Loucy (cell line): ENCODE measurements around the gene SRGAP1.

ENCODE experiments used
- H2AFZ ChIP-seq: fragments of 200-600 bp; sonication (generic); 2 replicates; pipeline ENCODE4 v1.6.0; 2016; ENCODE audit warnings: antibody characterized with exemption, mild to moderate bottlenecking, low read length, moderate library complexity
- H3F3A ChIP-seq: fragments of 200-600 bp; 2 replicates; pipeline ENCODE4 v1.6.0; 2016; ENCODE audit warnings: antibody characterized with exemption, low read depth, mild to moderate bottlenecking
- H3K27me3 ChIP-seq: fragments of 200-600 bp; sonication (generic); 2 replicates; pipeline ENCODE4 v1.6.1; 2014; ENCODE audit warnings: low read length, mild to moderate bottlenecking; ENCODE audit not compliant: insufficient read depth, poor library complexity, severe bottlenecking
- H3K36me3 ChIP-seq: fragments of 200-600 bp; sonication (generic); 2 replicates; pipeline ENCODE4 v1.6.1; 2016; ENCODE audit warnings: low read length; ENCODE audit not compliant: insufficient read depth
- H3K4me1 ChIP-seq: fragments of 200-600 bp; sonication (generic); 2 replicates; pipeline ENCODE4 v1.5.1; 2014; ENCODE audit warnings: low read length, mild to moderate bottlenecking; ENCODE audit not compliant: insufficient read depth, poor library complexity, severe bottlenecking
- H3K4me2 ChIP-seq: fragments of 200-600 bp; sonication (generic); 2 replicates; pipeline ENCODE4 v1.6.0; 2014; ENCODE audit warnings: antibody characterized with exemption, low read length, low read depth, mild to moderate bottlenecking; ENCODE audit not compliant: poor library complexity, severe bottlenecking
- H3K4me3 ChIP-seq: fragments of 200-600 bp; sonication (generic); 2 replicates; pipeline ENCODE4 v1.5.1; 2014; ENCODE audit warnings: low read length, mild to moderate bottlenecking, mixed read lengths; ENCODE audit not compliant: poor library complexity, severe bottlenecking
- H3K79me2 ChIP-seq: fragments of 200-600 bp; sonication (generic); 2 replicates; pipeline ENCODE4 v1.6.1; 2014; ENCODE audit warnings: low read length; ENCODE audit not compliant: insufficient read depth
- H3K9ac ChIP-seq: fragments of 200-600 bp; sonication (generic); 2 replicates; pipeline ENCODE4 v1.6.0; 2014; ENCODE audit warnings: mild to moderate bottlenecking, low read depth, low read length, moderate library complexity; ENCODE audit not compliant: poor library complexity, severe bottlenecking
- H3K9me2 ChIP-seq: fragments of 200-600 bp; sonication (generic); replicated peaks from 2 replicates; pipeline ENCODE4 v1.6.1; 2016; ENCODE audit warnings: low read depth, low read length, mixed read lengths
- H3K9me3 ChIP-seq: fragments of 200-600 bp; sonication (generic); 2 replicates; pipeline ENCODE4 v1.6.1; 2014; ENCODE audit warnings: mild to moderate bottlenecking, antibody characterized with exemption, low read length, low read depth; ENCODE audit not compliant: insufficient read depth
- H4K20me1 ChIP-seq: fragments of 200-600 bp; sonication (generic); 2 replicates; pipeline ENCODE4 v1.6.0; 2014; ENCODE audit warnings: antibody characterized with exemption, low read length, mild to moderate bottlenecking; ENCODE audit not compliant: insufficient read depth, poor library complexity, severe bottlenecking
- CTCF ChIP-seq: fragments of 200-600 bp; sonication (generic); conservative IDR thresholded peaks from 2 replicates; pipeline ENCODE4 v1.5.1; 2014; ENCODE audit warnings: mild to moderate bottlenecking, antibody characterized with exemption, low read length
- EZH2phosphoT487 ChIP-seq: fragments of 200-600 bp; IDR thresholded peaks from 2 replicates; pipeline ENCODE4 v1.6.1; 2018; ENCODE audit warnings: antibody characterized with exemption, mild to moderate bottlenecking, moderate library complexity, borderline replicate concordance

The SRGAP1 gene

GRCh38 chr12:63869656-63870055 lies 25.2 kb downstream of the SRGAP1 start:
- Histone ChIP-seq H3K9me2 (no peaks in the 10 kb centered on the region), H4K20me1 (no peaks in the 10 kb centered on the region), H3K9ac (no peak overlapping the region), H3K79me2 (no peaks in the 10 kb centered on the region), H3K27me3 (no peaks in the 10 kb centered on the region), H3K9me3 (no peaks in the 10 kb centered on the region), H3F3A (no peaks in the 10 kb centered on the region), H2AFZ (no peak overlapping the region), H3K4me3 (no peak overlapping the region), H3K4me2 (no peak overlapping the region), H3K4me1 (no peaks in the 10 kb centered on the region), H3K36me3 (no peaks in the 10 kb centered on the region)
- TF ChIP-seq EZH2phosphoT487 (no peak), CTCF (no peak)

DNA sequence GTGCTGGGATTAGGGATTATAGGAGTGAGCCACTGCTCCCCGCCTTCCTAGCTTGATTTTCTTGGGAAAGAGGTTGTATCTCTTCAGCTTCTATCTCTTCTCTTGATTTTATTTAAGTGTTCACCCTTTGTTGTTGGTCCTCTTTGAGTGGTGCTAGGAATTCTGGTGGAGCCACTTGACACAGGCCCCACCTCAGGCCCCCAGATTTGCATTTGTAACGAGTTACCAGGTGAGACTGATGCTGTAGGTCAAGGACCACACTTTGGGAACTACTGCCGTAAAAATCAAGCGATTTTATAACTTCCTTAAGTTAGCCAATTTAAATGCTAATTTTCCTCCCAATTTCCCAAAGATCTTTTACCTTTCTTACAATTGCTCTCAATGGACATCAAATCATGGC lies 26.3 kb downstream of the SRGAP1 start:
- Histone ChIP-seq H2AFZ (no peak overlapping the region), H4K20me1 (no peaks in the 10 kb centered on the region), H3K4me3 (no peak overlapping the region), H3K4me2 (no peak overlapping the region), H3F3A (no peaks in the 10 kb centered on the region), H3K79me2 (no peaks in the 10 kb centered on the region), H3K4me1 (no peaks in the 10 kb centered on the region), H3K27me3 (no peaks in the 10 kb centered on the region), H3K9ac (no peak overlapping the region), H3K9me2 (no peaks in the 10 kb centered on the region), H3K9me3 (no peaks in the 10 kb centered on the region), H3K36me3 (no peaks in the 10 kb centered on the region)
- TF ChIP-seq EZH2phosphoT487 (no peak), CTCF (no peak)

DNA sequence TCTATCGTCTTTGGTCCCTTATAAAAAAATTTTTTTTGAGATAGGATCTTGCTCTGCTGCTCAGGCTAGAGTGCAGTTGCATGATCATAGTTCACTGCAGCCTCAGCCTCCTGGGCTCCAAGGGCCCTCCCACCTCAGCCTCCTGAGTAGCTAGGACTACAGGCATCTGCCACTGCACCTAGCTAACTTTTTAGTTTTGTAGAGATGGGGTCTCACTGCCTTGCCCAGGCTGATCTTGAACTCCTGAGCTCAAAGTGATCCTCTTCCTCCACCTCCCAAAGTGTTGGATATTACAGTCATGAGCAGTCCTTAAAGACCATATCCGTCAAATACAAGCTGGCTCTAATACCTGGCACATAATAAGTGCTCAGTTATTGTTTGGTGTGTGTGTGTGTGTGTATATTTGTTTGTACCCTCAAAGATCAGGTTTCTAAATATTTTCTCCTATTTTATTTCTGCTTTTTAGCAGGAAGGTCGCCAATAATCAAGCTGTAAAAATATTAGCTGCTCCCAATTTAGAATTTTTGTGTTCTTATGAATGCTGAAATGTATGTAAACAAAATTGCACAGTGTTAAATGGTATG lies 30.5 kb downstream of the SRGAP1 start:
- no peak for TF ChIP-seq EZH2phosphoT487
- TF ChIP-seq CTCF: no peak
- no peak overlapping the region for H3K9ac ChIP-seq
- H3K4me2 ChIP-seq: no peak overlapping the region

More for the DNA sequence above, 30.5 kb downstream of the SRGAP1 start:
- H3K9me3 ChIP-seq: no peaks in the 10 kb centered on the region
- no peak overlapping the region for H3K4me3 ChIP-seq
- no peak overlapping the region for H2AFZ ChIP-seq
- no peaks in the 10 kb centered on the region for H3K79me2 ChIP-seq
- H3K4me1 ChIP-seq: no peaks in the 10 kb centered on the region
- H3K27me3 ChIP-seq: no peaks in the 10 kb centered on the region
- H3F3A ChIP-seq: no peaks in the 10 kb centered on the region
- no peaks in the 10 kb centered on the region for H3K36me3 ChIP-seq
- H4K20me1 ChIP-seq: no peaks in the 10 kb centered on the region
- no peaks in the 10 kb centered on the region for H3K9me2 ChIP-seq
